ENCODE measurements around the gene GRB14. TPM values are rescaled to one million over a fixed set of nuclear protein-coding genes. Genes with fewer than 3 reads are reported as not detected.
"Not testable (repeated sequence)": the region's sequence is repeated elsewhere in the genome, so short reads cannot be mapped to it uniquely, and the experiment has no call there.

The GRB14 gene
- total RNA-seq, 2 donors from 2014 or later = 0.14 to 29.9 TPM

- no peak overlapping the region for H3K4me3 ChIP-seq
- no peak overlapping the region for H3K27ac ChIP-seq
- WGBS = 96% methylated on average over 2 of the region's 2 CpGs
- no peaks in the 10 kb centered on the region for H3K36me3 ChIP-seq
- no peak for DNase-seq (ENCODE audit: low spot score)
- H3K4me1 ChIP-seq (replicated peaks) = no peaks in the 10 kb centered on the region
- no peaks in the 10 kb centered on the region for H3K27me3 ChIP-seq (replicated peaks; ENCODE audit: insufficient read depth)
- H3K9me3 ChIP-seq = no peaks in the 10 kb centered on the region
- intact Hi-C loops (cut with DNase I) = no loop called here
- TF ChIP-seq POLR2AphosphoS5 (IDR thresholded peaks at IDR 0.05) = no peak
- TF ChIP-seq POLR2A (IDR thresholded peaks at IDR 0.05) = no peak
- TF ChIP-seq CTCF (IDR thresholded peaks at IDR 0.05) = no peak
Measured at GRCh38 chr2:164642268-164642667, 21.0 kb upstream of the GRB14 start.

GRCh38 chr2:164628319-164628718, 7.0 kb upstream of the GRB14 start:
- H3K4me1 ChIP-seq (replicated peaks); H3K36me3 ChIP-seq; H3K27me3 ChIP-seq (replicated peaks; ENCODE audit: insufficient read depth); H3K9me3 ChIP-seq; intact Hi-C loops (cut with DNase I); H3K27ac ChIP-seq; H3K4me3 ChIP-seq; DNase-seq (ENCODE audit: low spot score): not testable (repeated sequence)
- 73% methylated on average over 3 of the region's 3 CpGs for WGBS

GRCh38 chr2:164625378-164625971, 4.2 kb upstream of the GRB14 start:
- Histone ChIP-seq H3K27me3 (replicated peaks; ENCODE audit: insufficient read depth) (no peaks in the 10 kb centered on the region), H3K36me3 (no peaks in the 10 kb centered on the region), H3K9me3 (no peaks in the 10 kb centered on the region), H3K4me3 (no peak overlapping the region), H3K4me1 (replicated peaks) (no peaks in the 10 kb centered on the region), H3K27ac (no peak overlapping the region)
- WGBS = 92% methylated on average over 3 of the region's 3 CpGs
- TF ChIP-seq POLR2A (IDR thresholded peaks at IDR 0.05) (no peak), POLR2AphosphoS5 (IDR thresholded peaks at IDR 0.05) (no peak), CTCF (IDR thresholded peaks at IDR 0.05) (no peak)
- intact Hi-C loops (cut with DNase I) = no loop called here
- DNase-seq (ENCODE audit: low spot score) = no peak

GRCh38 chr2:164624316-164624715, 3.0 kb upstream of the GRB14 start:
- intact Hi-C loops (cut with DNase I) = no loop called here
- no peak for DNase-seq (ENCODE audit: low spot score)
- Histone ChIP-seq H3K4me3 (no peak overlapping the region), H3K36me3 (no peaks in the 10 kb centered on the region), H3K4me1 (replicated peaks) (no peaks in the 10 kb centered on the region), H3K9me3 (no peaks in the 10 kb centered on the region), H3K27me3 (replicated peaks; ENCODE audit: insufficient read depth) (no peaks in the 10 kb centered on the region), H3K27ac (no peak overlapping the region)
- 70% methylated on average over 2 of the region's 2 CpGs for WGBS
- no peak for TF ChIP-seq CTCF (IDR thresholded peaks at IDR 0.05)
- TF ChIP-seq POLR2A (IDR thresholded peaks at IDR 0.05) = no peak
- no peak for TF ChIP-seq POLR2AphosphoS5 (IDR thresholded peaks at IDR 0.05)

- WGBS = 85% methylated on average over 12 of the region's 12 CpGs
- intact Hi-C loops (cut with DNase I) = no loop called here
Measured at GRCh38 chr2:164622338-164623106, 1.2 kb upstream of the GRB14 start.

More at GRCh38 chr2:164622338-164623106, 1.2 kb upstream of the GRB14 start:
- Histone ChIP-seq H3K36me3 (no peaks in the 10 kb centered on the region), H3K27me3 (replicated peaks; ENCODE audit: insufficient read depth) (no peaks in the 10 kb centered on the region), H3K9me3 (no peaks in the 10 kb centered on the region), H3K4me1 (replicated peaks) (no peaks in the 10 kb centered on the region), H3K27ac (no peak overlapping the region), H3K4me3 (no peak overlapping the region)
- no peak for DNase-seq (ENCODE audit: low spot score)
- TF ChIP-seq POLR2A (IDR thresholded peaks at IDR 0.05) = no peak
- no peak for TF ChIP-seq CTCF (IDR thresholded peaks at IDR 0.05)
- TF ChIP-seq POLR2AphosphoS5 (IDR thresholded peaks at IDR 0.05) = no peak

Data from prostate gland (tissue), 2 donors.